HG02610 (cell line): ENCODE data around the gene HDGFL1.

Experiments used
- ATAC-seq: cut with Tn5 transposase; IDR thresholded peaks from one replicate; pipeline ENCODE4 v1.9.1; 2021; ENCODE audit warnings: mild to moderate bottlenecking, moderate library complexity; ENCODE audit not compliant: unreplicated experiment

The HDGFL1 gene

GRCh38 chr6:22569281-22570184 is at the start of gene HDGFL1:
Gene HDGFL1, plus strand, starts transcription at chr6:22569566. Its CDS starts 10 bp downstream, at chr6:22569576.
- ATAC-seq: no peak

DNA sequence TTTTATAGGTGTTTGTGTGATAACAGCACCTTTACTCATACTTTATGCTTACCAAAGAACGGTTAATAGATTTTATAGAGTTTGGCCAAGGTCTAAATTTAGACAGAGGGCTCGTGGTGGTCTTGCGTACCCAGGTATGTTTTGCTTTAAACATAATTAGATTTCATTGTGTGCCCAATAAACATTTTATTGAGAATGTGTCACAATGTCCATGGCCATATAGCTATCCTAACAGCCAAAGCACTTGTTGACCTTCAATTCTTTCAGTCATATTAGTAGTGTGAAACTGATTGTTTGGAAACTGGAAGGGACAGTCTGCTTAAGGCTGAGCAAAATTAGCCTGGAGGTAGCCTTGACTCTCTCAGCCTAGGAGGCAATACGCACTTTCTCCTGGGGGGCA is 48.3 kb upstream of the HDGFL1 start:
- no peak for ATAC-seq

GRCh38 chr6:22526736-22527135 is 42.6 kb upstream of the HDGFL1 start:
- ATAC-seq: no peak

DNA sequence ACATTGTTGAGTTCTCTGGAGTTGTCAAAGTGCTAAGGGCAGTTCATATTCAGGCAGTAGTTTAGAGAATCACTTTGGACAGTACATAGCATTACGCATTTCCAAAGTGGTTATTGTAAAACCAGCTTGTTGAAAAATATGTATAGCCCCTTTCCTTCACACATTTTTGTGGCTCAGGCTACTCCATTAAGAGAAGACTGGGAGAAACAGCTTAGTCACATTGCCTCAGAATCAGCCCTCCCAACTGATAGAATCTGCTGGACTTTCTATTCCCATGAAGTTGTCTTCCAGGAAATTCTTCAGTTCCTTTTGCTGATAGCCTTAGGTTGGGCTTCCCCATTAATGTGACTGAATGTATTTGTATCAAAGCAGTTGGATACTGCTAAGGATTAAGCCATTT is 39.5 kb upstream of the HDGFL1 start:
- no peak for ATAC-seq

- ATAC-seq: no peak
These were observed 38.9 kb upstream of the HDGFL1 start for GRCh38 chr6:22530506-22530905.

DNA sequence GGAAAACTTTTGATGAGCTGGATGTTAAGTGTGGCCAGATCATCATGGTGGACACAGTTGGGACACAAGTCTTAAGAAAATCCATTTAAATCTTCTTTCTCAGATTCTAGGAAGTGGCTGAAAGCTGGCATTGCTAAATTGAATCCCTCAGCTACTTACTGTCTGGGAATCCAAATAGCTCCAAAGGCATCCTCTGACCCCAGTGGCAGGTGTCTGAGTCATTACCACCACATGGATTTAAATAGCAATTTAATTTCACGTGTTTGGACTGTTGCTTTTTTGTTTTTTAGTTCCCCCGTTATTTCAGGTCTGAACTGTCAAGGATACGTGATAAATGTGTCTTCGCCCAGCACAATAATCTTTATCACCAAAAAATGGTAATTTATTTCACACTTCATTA is 33.2 kb upstream of the HDGFL1 start:
- no peak for ATAC-seq

- no peak for ATAC-seq
These were observed 24.9 kb upstream of the HDGFL1 start for GRCh38 chr6:22544476-22544875.

DNA sequence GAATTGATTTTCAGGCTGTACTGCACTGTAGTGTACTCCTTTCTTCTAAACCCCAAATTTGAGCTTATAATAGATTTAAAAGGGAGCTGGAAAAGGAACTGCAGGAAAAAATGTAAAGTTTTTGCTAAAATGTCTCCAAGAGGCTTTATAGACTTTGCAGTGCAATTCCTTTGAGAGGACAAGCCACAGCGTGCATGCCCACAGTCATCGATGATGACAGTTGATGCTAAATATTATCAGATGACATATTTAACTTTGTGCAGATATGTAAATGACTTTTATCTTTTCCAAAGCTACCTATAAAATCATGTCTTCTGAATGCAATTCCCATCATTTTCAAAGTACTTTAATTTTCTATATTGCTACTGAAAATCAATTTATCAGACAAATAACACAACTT is 24.3 kb upstream of the HDGFL1 start:
- no peak for ATAC-seq

GRCh38 chr6:22546236-22546635 is 23.1 kb upstream of the HDGFL1 start:
- ATAC-seq: no peak

DNA sequence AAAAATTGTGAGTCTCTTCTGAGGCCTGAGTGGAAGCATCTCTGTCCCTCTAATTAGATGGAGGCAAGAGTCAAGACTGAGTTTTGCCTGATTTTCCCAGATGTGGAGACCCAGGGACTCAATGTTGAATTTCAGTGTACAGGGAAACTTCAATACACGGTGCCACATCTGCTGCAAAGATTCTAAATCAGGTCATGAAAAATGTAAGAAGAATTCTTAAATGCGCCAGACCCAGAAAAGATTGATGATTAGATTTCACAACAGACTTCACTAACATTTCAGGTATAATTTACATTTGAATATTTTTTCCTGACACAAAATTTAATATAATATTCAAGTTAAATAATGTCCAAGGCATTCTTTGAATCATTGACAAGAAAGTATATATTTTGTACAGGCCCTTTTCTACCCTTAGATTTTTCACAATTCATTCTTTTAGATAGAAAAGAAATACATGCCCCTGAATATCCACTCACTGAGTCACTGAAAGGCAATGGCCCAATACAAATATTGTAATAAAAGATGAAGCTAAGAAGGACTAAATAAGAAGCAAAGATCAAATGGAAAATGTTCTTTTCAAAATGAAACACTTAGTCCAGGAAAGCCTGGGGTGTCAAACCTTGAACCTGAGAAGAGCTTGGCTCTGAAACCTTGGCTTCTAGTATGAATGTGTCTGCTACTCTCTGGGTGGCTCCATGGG is 18.2 kb upstream of the HDGFL1 start:
- ATAC-seq: no peak

GRCh38 chr6:22556266-22556665 is 13.1 kb upstream of the HDGFL1 start:
- ATAC-seq: no peak

- ATAC-seq: no peak
These were observed 12.4 kb upstream of the HDGFL1 start for GRCh38 chr6:22557007-22557406.

GRCh38 chr6:22558288-22558882 is 11.0 kb upstream of the HDGFL1 start:
- no peak for ATAC-seq

DNA sequence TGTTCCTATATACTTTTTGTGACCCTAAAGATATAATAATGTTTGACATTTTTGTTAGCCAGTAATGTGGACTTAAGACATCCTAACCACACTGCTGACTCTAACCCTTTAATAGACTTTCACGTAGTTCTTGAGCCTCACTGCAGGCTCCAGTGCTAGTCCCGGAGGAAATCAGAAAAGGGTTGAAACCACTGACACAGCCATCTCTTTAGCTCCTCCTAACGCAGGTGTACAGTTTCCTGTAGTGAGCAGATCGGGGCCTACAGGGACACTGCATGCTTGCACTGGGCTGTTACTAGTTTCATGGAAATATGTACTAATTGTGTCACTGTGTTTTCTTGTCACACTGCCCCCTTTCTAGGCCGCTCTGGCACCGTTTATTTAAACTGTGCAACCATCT is 512 bp upstream of the HDGFL1 start:
- no peak for ATAC-seq

GRCh38 chr6:22570185-22570551 is 802 bp downstream of the HDGFL1 start:
- no peak for ATAC-seq

- no peak for ATAC-seq
These were observed 5.8 kb downstream of the HDGFL1 start for GRCh38 chr6:22575190-22575589.

DNA sequence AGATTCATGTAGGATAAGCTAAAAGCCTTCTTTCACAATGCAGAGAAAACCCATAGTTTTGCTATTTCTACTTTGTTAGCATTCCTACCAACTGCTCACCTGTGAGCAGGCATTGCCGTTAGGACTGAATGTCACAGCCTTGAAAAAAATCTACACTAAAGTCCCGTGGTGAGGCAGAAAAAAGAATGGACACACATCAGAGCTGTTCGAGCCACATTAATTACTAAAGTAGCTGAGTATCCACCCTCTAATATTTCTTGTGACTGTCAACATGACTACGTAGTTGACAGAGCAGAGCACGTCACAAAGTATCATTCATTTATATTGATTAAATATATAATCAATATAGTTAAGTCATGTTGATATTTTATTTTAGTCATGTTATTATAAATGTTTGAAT is 10.1 kb downstream of the HDGFL1 start:
- no peak for ATAC-seq

GRCh38 chr6:22580337-22580736 is 11.0 kb downstream of the HDGFL1 start:
- ATAC-seq: no peak

DNA sequence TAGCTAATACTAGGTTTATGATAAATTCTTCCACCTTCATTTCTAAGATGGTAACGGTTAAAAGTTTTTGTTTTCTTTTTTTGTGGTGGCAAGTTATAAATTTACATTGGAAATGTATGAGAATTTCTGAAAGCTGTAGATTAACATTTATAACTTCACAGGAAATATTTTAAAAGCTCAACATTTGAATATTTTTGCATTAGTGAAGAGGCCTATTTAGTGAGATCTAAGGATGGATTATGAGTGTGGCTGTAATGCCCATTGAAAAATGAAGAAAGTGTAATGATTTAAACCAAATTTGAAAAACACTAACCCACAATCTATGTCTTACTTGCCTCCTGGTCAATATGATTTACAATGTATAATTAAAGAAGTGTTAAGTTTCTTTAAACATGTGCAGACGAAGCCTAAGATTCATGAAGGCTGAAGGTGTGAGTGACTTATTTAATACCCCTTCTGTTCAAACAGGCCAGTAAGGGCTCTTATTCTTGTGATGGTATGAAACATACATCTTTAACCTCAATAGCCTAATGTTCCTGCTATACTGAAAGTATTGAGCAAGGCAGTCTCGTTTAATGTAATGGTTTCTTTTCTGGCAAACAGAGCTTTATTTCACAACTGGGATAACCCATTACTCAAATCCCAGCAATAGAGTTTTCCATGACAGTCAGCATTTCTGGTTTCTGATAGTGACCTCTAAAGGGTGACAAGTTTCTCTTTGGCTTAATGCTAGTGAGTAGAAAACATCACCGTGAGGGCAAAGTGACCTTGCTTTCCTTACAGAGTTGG is 13.2 kb downstream of the HDGFL1 start:
- ATAC-seq: no peak

DNA sequence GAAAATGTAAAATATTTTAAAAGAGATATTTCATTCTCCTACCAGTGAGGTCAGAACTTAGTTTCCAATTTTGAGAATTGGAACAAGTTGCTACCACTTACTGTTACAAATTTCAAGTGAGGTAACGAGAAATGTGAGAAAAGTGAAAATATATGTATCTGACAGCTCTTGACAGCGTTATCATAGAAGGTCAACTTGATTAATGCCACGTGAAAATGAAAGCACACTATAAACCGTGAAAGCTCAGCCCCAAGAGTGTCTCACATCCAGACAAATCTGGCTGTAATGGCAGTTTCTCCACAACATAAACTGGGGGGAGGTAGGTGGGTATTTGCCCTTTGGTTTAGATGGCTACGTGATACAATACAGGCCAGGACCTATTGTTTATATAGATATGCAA is 13.9 kb downstream of the HDGFL1 start:
- no peak for ATAC-seq

- no peak for ATAC-seq
These were observed 14.6 kb downstream of the HDGFL1 start for GRCh38 chr6:22583927-22584326.
